RWPE2 (cell line): ENCODE results near the gene GNAO1.

Experiments used
- ATAC-seq: fragments of 200-7000 bp; cut with Tn5 transposase; 3 replicates; pipeline ENCODE4 v1.9.1; 2021; ENCODE audit warnings: low read depth
- DNase-seq: peaks from one replicate; pipeline ENCODE4 v3.0.0-alpha.2; 2020; ENCODE audit warnings: low spot score
- H3K27ac ChIP-seq: fragments of 450-650 bp; 2 replicates; pipeline ENCODE4 v1.5.1; 2017; ENCODE audit warnings: mild to moderate bottlenecking; ENCODE audit not compliant: poor library complexity, severe bottlenecking
- H3K27me3 ChIP-seq: fragments of 250-450 bp; sonication (Bioruptor Pico); 2 replicates; pipeline ENCODE4 v1.5.1; 2021; ENCODE audit warnings: mild to moderate bottlenecking, moderate library complexity; ENCODE audit not compliant: insufficient read depth, poor library complexity, severe bottlenecking
- H3K36me3 ChIP-seq: fragments of 250-450 bp; sonication (Bioruptor Pico); 2 replicates; pipeline ENCODE4 v1.5.1; 2020; ENCODE audit warnings: low read depth, mild to moderate bottlenecking, moderate library complexity
- H3K4me1 ChIP-seq: fragments of 250-450 bp; sonication (Bioruptor Pico); 2 replicates; pipeline ENCODE4 v1.5.1; 2021; ENCODE audit warnings: mild to moderate bottlenecking, moderate library complexity; ENCODE audit not compliant: insufficient read depth, poor library complexity, severe bottlenecking
- H3K4me3 ChIP-seq: fragments of 250-450 bp; sonication (Bioruptor Pico); 2 replicates; pipeline ENCODE4 v1.5.1; 2021; ENCODE audit warnings: mild to moderate bottlenecking, moderate library complexity; ENCODE audit not compliant: severe bottlenecking
- H3K9me3 ChIP-seq: fragments of 250-450 bp; sonication (Bioruptor Pico); 2 replicates; pipeline ENCODE4 v1.5.1; 2021; ENCODE audit warnings: mild to moderate bottlenecking, moderate library complexity; ENCODE audit not compliant: severe bottlenecking
- TF ChIP-seq, protein P1 (sequence below): fragments of 450-650 bp; IDR thresholded peaks from one replicate; pipeline ENCODE4 v1.5.1; 2017; ENCODE audit warnings: mild to moderate bottlenecking, moderate library complexity; ENCODE audit not compliant: poor library complexity, severe bottlenecking

The GNAO1 gene

DNA sequence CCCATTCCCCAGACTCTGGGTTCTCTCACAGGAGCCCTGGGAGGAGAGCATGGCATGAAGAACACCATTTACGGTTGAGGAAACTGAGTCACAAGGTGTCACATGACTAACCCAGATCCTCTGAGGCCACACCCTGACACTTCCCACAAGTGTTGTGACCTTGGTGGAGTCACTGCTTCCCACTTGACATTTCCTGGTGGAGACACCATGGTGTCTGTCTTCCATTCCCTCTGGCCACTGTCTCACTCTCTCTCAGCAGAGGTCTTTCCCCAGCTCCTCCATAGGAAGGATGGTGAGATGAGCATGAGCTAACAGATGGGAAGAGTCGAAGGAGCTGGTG lies 116.2 kb downstream of the GNAO1 start:
- DNase-seq (no peak), ATAC-seq (no peak)

DNA sequence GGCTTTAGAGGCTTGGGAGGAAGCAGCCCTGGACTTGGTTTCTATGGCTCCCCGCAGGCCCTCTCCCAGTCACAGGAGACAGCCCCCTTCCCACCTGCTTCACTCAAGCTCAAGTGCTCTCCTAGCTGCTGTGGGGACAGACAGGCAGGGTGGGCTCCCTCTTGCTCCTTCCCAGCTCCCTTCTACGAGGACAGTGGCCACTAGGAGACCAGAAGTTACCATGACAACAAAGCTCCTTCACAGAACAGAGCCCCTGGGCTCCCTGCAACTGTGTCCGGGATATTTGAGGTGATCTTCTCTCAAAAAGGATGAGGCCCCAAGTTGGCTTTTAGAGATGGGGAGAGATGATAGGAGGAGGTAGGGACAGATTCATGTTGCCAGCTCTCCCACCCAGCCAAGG lies 117.7 kb downstream of the GNAO1 start:
- TF ChIP-seq, protein P1, sequence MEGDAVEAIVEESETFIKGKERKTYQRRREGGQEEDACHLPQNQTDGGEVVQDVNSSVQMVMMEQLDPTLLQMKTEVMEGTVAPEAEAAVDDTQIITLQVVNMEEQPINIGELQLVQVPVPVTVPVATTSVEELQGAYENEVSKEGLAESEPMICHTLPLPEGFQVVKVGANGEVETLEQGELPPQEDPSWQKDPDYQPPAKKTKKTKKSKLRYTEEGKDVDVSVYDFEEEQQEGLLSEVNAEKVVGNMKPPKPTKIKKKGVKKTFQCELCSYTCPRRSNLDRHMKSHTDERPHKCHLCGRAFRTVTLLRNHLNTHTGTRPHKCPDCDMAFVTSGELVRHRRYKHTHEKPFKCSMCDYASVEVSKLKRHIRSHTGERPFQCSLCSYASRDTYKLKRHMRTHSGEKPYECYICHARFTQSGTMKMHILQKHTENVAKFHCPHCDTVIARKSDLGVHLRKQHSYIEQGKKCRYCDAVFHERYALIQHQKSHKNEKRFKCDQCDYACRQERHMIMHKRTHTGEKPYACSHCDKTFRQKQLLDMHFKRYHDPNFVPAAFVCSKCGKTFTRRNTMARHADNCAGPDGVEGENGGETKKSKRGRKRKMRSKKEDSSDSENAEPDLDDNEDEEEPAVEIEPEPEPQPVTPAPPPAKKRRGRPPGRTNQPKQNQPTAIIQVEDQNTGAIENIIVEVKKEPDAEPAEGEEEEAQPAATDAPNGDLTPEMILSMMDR, result no peak
- H3K27me3 ChIP-seq, result no peaks in the 10 kb centered on the region
- H3K27ac ChIP-seq, result no peak overlapping the region
- no peak overlapping the region for H3K4me3 ChIP-seq
- H3K4me1 ChIP-seq, result no peaks in the 10 kb centered on the region
- no peak for DNase-seq
- ATAC-seq, result no peak; the same call in 2 of the 3 replicates
- H3K36me3 ChIP-seq, result no peaks in the 10 kb centered on the region
- no peaks in the 10 kb centered on the region for H3K9me3 ChIP-seq

More for the DNA sequence above, 116.2 kb downstream of the GNAO1 start:
- TF ChIP-seq, protein P1, result no peak
- no peak overlapping the region for H3K4me3 ChIP-seq
- H3K9me3 ChIP-seq, result no peaks in the 10 kb centered on the region
- no peaks in the 10 kb centered on the region for H3K36me3 ChIP-seq
- no peaks in the 10 kb centered on the region for H3K4me1 ChIP-seq
- H3K27me3 ChIP-seq, result no peaks in the 10 kb centered on the region
- no peak overlapping the region for H3K27ac ChIP-seq

DNA sequence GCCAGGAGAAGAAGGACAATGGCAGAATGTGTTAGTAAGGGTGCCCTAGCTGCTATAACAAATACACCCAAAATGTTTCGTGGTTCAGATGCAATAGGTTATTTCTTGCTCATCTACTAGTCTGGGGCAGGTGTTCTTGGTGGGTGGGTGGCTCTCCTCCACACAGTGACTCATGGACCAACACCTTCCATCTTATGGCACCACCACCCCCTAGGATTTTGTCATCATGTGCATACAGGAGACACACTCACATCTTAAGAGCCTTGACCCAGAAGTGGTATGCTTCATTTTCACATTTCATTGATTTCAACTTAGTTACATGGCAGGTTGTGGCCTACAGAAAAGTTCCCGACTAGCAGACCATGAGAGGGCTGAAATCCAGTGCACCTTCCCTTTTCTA lies 119.4 kb downstream of the GNAO1 start:
- H3K36me3 ChIP-seq, result no peaks in the 10 kb centered on the region
- no peak overlapping the region for H3K27ac ChIP-seq
- no peak overlapping the region for H3K4me3 ChIP-seq
- DNase-seq (no peak), ATAC-seq (no peak)
- no peaks in the 10 kb centered on the region for H3K9me3 ChIP-seq
- H3K4me1 ChIP-seq, result no peaks in the 10 kb centered on the region
- no peaks in the 10 kb centered on the region for H3K27me3 ChIP-seq
- TF ChIP-seq, protein P1, result no peak

DNA sequence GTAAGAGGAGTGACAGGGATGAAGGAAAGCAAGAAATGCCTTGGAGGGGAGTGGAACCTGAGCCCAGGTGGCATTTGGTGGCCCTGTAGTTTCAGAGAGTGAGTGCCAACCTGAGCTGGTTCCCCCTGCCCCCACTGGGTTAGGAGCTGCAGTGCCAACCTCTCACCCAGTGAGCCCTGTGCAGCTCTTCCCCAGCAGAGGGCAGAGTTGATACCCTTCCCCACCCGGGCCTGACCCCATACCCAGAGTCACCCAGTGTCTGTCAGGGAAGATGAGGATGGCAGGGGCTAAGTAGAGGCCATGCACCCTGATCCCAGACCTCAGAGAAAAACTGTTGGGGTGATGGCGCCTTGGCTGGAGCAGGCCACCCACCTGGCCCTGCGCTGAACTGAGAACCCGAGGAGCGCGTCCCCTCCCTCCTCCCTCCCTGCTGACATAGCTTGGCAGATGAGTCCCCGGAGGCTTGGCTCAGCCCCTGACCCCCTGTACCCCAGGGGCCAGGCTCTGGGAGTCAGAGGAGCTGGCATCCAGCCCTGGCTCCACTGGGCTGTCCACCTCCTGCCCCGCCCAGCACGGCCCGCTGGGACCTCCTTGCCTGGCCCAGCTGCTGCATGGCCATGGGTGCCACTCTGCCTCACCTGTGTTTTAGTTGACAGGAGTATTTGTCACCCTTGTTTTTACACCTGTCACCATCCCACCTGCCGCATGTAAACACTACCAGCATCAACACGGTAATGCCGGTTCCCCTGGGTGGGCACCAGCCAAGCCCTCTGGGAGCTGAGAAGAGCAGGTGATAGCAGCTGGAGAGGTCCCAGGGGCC lies 120.1 kb downstream of the GNAO1 start:
- H3K36me3 ChIP-seq, result no peaks in the 10 kb centered on the region
- H3K4me3 ChIP-seq, result no peak overlapping the region
- no peaks in the 10 kb centered on the region for H3K9me3 ChIP-seq
- H3K27ac ChIP-seq, result no peak overlapping the region
- DNase-seq (no peak), ATAC-seq (0 out of 3 replicates have a peak, but pooled peaks have one; percentile 39)
- TF ChIP-seq, protein P1, result no peak
- no peaks in the 10 kb centered on the region for H3K27me3 ChIP-seq
- no peaks in the 10 kb centered on the region for H3K4me1 ChIP-seq

DNA sequence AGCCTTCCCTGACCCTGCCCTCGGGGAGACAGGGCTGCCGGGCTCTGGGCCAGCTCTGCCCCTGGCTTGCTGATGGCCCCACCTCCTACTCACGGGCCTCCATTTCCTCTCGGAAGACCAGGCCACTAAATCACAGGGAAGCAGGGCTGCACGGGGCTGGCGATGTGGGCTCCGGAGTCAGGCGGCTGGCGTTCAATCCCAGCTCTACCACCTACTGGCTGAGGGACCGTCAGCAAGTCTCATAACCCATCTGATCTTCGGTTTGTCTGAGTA lies 120.7 kb downstream of the GNAO1 start:
- H3K4me1 ChIP-seq, result no peaks in the 10 kb centered on the region
- TF ChIP-seq, protein P1, result no peak
- H3K4me3 ChIP-seq, result no peak overlapping the region
- H3K36me3 ChIP-seq, result no peaks in the 10 kb centered on the region
- no peaks in the 10 kb centered on the region for H3K27me3 ChIP-seq
- H3K9me3 ChIP-seq, result no peaks in the 10 kb centered on the region
- DNase-seq (no peak), ATAC-seq (no peak)
- no peak overlapping the region for H3K27ac ChIP-seq
